HG03280 (cell line): ENCODE results near the gene C11orf54.

Experiments used
- ATAC-seq: cut with Tn5 transposase; IDR thresholded peaks from one replicate; pipeline ENCODE4 v1.9.1; 2021; ENCODE audit warnings: mild to moderate bottlenecking, moderate library complexity; ENCODE audit not compliant: unreplicated experiment

The C11orf54 gene

DNA sequence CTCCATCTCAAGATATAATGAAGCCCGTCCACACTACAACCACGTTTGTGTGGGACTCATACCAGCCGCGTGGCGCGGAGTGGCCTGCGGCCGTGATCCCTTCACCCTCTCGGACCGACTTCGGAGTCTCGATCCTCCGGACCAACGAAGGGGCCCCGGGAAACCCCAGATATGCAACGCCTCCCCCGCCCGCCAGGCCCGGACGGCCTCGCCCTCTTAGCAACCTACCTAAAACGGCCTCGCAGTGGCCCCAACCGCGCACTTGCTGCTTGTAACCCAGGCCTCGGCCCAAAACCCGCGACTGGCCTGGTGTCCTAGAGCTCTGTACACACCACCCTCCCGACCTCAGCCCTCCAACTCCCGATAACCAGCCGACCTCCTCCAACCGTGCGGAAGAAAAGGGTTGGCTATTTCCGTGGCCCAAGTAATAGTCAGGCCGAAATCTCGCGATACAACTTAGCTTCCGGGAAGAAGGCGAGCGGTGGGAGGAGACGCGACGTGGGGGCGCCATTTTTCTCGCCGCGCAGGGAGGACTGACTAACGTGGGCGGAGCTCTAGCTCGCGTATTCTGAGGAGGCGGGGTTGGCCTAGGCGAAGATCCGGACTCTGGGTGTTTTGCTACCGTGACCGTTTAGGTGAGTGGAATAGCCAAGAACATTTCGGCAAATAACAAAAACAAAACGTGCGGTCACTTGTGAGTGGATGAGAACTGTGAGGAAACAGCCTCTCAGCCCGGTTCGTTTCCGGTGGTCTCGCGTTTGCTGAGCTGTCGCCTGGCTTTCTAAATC lies at the start of gene C11orf54, which contains the start of gene TAF1D:
TSS of gene C11orf54 (plus strand) at position 579 of the 788 bp plus-strand sequence. CDS start 5,722 bp downstream, outside the sequence.
TSS of gene TAF1D (minus strand) at position 402 of the 788 bp plus-strand sequence. CDS start 2,191 bp downstream, outside the sequence.
- peak; percentile 90 for ATAC-seq

- ATAC-seq = no peak
Observed at GRCh38 chr11:93694109-93694508, 47.4 kb upstream of the C11orf54 start.

GRCh38 chr11:93694557-93694956 lies 46.9 kb upstream of the C11orf54 start:
- no peak for ATAC-seq

GRCh38 chr11:93697611-93698010 lies 43.9 kb upstream of the C11orf54 start:
- ATAC-seq = no peak

DNA sequence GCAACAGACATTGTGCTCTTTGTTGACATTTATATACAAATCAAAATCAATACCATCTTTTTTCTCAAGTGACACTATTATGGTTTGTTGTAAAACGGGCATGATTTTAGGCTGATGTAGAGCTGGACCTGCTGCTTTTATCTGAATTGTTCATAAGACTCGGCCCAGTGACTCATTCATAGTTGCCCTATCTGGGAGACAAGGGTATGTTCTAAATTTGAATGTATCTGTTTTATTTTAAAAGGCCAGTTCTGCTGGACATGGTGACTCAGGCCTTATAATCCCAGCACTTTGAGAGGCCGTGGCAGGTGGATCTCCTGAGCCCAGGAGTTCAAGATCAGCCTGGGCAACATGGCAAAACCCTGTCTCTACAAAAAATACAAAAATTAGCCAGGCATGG lies 40.6 kb upstream of the C11orf54 start:
- no peak for ATAC-seq

- ATAC-seq = no peak
Observed at GRCh38 chr11:93704237-93704636, 37.2 kb upstream of the C11orf54 start.

GRCh38 chr11:93710239-93710638 lies 31.2 kb upstream of the C11orf54 start:
- ATAC-seq = no peak

DNA sequence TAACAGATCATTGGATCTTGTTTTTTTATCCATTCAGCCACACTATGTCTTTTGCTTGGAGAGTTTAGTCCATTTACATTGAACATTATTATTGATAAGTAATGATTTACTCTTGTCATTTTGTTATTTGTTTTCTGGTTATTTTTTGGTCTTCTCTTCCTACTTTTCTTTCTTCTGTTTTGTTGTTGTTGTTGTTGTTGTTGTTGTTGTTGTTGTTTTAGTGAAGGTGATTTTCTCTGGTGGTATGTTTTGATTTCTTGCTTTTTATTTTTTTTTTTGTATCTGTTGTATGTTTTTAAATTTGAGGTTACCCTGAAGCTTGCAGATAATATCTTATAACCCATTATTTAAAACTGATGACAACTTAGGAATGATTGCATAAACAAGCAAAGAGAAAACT lies 28.8 kb upstream of the C11orf54 start:
- no peak for ATAC-seq

DNA sequence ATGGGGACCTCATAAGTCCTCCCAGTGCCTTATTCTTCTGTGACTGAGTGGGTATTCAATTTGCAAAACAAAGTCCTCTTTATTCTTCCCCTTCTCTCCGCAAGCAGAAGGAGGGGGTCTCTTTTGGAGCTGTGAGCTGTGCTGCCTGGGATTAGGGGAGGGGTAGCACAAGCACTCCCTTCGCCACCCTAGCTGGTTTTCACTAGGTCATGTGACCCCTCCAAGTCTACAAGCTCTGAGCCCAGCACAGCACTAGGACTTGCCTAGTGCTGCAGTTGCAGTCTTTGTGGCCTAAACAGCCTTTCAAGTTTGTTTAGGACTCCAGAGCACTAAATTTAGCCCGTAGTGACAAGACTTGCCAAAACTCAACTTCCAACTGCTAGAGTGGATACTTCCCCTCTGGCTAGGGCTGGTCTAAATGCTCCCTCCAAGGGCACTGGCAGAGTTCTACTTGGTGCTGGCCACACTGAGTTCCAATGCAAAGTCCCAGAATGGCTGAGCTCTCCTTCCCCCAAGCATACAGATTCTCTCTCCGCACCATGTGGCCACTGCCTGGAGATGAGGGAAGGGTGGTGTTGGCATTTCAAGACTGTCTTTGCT lies 25.6 kb upstream of the C11orf54 start:
- ATAC-seq = no peak

DNA sequence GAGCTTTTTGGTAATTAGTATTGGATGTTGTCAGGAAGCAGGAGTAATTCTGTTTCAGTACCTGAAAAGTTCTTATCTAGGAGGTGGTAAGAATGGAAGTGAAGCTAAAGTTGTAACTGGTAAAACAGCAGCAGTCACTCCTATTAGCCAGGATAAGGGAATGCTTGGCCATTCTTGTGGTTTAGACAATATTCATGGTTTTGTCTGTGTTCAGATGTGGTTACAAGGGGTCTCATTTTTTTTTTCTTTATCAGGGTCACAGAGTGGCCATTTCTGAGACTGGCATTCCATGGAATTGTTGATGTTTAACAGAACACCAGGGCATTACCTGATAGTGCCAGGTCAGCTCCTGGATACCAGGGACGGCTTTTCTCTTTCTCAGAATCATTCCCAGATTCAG lies 24.0 kb upstream of the C11orf54 start:
- ATAC-seq = no peak

DNA sequence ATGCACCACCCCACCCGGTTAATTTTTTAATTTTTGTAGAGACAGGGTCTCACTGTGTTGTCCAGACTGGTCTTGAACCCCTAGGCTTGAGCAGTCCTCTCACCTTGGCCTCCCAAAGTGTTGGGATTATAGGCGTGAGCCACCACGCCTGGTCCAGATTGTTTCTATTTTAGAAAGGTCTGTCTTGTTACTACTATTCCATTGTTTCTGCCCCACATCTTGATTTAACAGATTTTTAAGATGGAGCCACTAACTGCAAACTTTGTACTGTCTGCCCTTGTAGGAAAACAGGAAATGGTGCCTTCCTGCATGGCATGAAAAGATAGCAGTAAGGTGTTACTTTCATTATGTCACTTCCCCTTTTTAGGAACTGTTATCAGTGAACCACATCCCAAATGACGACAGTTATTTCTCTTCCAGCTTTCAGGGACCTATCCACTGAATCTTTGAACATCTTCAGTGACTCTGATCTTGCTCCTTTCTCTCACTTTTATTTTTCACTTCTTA lies 23.4 kb upstream of the C11orf54 start:
- peak; percentile 71 for ATAC-seq

GRCh38 chr11:93719310-93719709 lies 22.2 kb upstream of the C11orf54 start:
- no peak for ATAC-seq

DNA sequence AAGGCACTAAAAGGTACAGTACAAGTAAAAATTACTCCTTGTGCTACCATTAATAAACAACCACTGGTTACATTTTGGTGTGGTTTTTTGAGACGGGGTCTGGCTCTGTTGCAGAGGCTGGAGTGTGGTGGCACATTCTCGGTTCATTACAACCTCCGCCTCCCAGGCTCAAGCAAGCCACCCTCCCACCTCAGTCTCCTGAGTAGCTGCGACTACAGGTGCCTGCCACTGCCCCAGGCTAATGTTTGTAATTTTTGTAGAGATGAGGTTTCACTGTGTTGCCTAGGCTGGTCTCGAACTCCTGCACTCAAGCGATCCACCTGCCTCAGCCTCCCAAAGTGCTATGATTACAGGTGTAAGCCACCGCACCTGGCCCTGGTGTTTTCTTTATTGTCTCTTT lies 20.9 kb upstream of the C11orf54 start:
- no peak for ATAC-seq

- ATAC-seq = no peak
Observed at GRCh38 chr11:93724089-93724488, 17.4 kb upstream of the C11orf54 start.

DNA sequence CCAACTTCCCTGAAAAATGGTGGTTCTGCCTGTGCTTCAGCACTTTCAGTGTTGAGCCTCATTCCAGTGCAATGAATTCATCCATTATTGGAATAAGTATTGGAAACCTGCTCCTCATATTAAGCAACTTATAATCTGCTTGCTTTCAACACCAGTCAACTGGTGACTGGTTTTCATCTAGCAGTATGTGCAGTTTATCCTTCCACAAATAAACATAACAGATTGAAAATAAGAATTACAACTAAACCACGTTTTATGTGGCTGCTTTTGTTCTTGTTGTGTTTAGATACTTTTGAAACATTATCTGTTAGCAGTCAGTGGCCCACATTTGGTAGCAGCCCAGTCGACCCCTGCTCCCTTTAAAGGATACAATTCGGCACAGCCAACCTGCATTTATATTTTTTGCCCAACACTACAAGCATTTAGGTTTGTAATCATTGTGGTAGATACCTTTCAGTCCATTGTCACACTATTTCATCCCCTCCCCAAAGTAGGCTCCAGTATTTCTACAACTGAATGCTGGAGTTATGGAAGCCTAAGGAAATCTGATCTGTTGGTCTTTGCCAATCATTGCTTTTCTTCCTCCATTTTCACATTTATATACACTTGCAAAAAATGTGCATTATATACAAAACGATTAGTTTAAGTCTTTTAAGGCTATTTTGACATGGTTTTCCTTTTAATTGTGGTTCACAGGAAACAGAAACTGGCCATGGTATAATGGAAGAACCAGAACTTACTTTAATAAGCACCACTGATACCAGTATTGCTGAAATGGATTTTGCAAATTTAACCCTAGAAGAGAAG lies 13.3 kb upstream of the C11orf54 start:
- no peak for ATAC-seq

GRCh38 chr11:93728792-93729128 lies 12.7 kb upstream of the C11orf54 start:
- ATAC-seq = no peak

GRCh38 chr11:93729129-93729616 lies 12.3 kb upstream of the C11orf54 start:
- no peak for ATAC-seq

GRCh38 chr11:93730108-93731107 lies 11.1 kb upstream of the C11orf54 start:
- ATAC-seq = no peak

DNA sequence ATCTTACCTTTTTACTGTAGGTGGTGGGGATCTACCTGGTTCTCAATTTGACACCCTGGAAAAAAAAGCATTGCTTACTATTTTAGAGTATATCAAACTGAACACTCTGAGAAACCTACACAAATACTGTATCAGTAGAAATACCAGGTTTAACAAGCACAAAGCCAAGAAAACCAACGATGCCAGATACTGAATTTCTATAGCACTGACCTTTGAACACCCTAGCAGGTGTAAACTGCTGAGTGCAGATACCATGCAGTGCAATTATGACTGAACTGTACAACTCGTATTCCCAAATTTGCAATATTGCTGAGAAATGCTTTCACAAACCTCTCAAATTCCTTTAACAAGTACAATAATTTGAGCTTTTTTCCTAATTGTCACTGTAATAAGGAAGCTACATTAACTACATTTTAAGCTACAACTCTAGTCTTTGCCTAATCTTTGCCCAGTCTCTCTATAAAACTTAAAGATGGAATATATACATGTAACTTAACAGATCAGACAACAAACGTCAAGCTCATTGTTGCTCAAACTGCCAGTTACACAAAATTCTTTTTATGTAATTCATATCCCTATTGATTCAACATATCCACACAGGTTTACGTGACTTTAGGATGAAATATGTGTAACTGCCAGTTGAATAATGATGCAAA lies 9.1 kb upstream of the C11orf54 start:
- no peak for ATAC-seq

DNA sequence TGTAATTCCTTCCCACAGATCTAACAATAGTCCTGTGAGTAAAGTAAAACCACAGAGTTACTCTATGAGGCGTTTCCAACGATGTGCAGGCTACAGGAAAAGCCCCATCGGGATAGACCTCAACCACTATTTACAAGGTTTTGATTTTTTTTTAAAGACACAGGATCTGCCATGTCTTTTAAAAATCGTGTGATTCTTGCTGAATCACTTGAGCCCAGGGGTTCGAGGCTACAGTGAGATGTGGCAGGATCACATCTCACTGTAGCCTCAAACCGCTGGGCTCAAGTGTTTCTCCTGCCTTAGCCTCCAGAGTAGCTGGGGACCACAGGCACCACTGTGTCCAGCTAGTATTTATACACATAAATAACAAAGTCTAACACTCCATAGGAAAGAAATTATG lies 8.0 kb upstream of the C11orf54 start:
- no peak for ATAC-seq
